NT2/D1 (cell line): ENCODE data around the gene OPALIN.

Experiments used
- DNase-seq: peaks from one replicate; pipeline ENCODE4 v3.0.0-alpha.2; 2011; ENCODE audit warnings: low read depth, low spot score
- H3K27me3 ChIP-seq: 2 replicates; pipeline ENCODE4 v1.6.0; 2011; ENCODE audit warnings: mild to moderate bottlenecking; ENCODE audit not compliant: insufficient read length, insufficient read depth
- H3K36me3 ChIP-seq: 2 replicates; pipeline ENCODE4 v1.6.1; 2011; ENCODE audit warnings: mild to moderate bottlenecking, low read length, mixed read lengths; ENCODE audit not compliant: insufficient read depth, insufficient read length
- H3K4me1 ChIP-seq: 2 replicates; pipeline ENCODE4 v1.5.1; 2011; ENCODE audit not compliant: insufficient read depth, insufficient read length
- H3K4me3 ChIP-seq: 2 replicates; pipeline ENCODE4 v1.5.1; 2011; ENCODE audit warnings: low read depth; ENCODE audit not compliant: insufficient read length
- H3K9ac ChIP-seq: 2 replicates; pipeline ENCODE4 v1.6.0; 2011; ENCODE audit warnings: low read depth; ENCODE audit not compliant: insufficient read length
- H3K9me3 ChIP-seq: 2 replicates; pipeline ENCODE4 v1.5.1; 2011; ENCODE audit warnings: mild to moderate bottlenecking, low read length; ENCODE audit not compliant: insufficient read depth
- SUZ12 ChIP-seq: IDR thresholded peaks from 2 replicates; pipeline ENCODE4 v1.6.1; 2011; ENCODE audit not compliant: insufficient read length, insufficient read depth; ENCODE audit errors: extremely low read depth
- YY1 ChIP-seq: IDR thresholded peaks from 2 replicates; pipeline ENCODE4 v1.6.1; 2011; ENCODE audit not compliant: insufficient read length, insufficient read depth
- ZNF274 ChIP-seq: IDR thresholded peaks from 2 replicates; pipeline ENCODE4 v1.6.1; 2011; ENCODE audit warnings: mild to moderate bottlenecking, low read depth, low read length

Gene OPALIN

GRCh38 chr10:96297486-96297885 lies 61.3 kb downstream of the OPALIN start:
- Histone ChIP-seq H3K4me3 (no peak overlapping the region), H3K27me3 (no peaks in the 10 kb centered on the region), H3K36me3 (no peaks in the 10 kb centered on the region), H3K9ac (no peak overlapping the region), H3K9me3 (no peaks in the 10 kb centered on the region; the same call in 1 of the 2 replicates), H3K4me1 (no peaks in the 10 kb centered on the region)
- DNase-seq, result no peak
- no peak for TF ChIP-seq SUZ12

- H3K4me1 ChIP-seq, result no peaks in the 10 kb centered on the region
Measured at GRCh38 chr10:96295475-96295874, 63.3 kb downstream of the OPALIN start.

More at GRCh38 chr10:96295475-96295874, 63.3 kb downstream of the OPALIN start:
- H3K4me3 ChIP-seq, result no peak overlapping the region
- no peak for DNase-seq
- no peaks in the 10 kb centered on the region for H3K36me3 ChIP-seq
- H3K27me3 ChIP-seq, result no peaks in the 10 kb centered on the region
- H3K9me3 ChIP-seq, result no peaks in the 10 kb centered on the region; the same call in 1 of the 2 replicates
- TF ChIP-seq YY1 (no peak), ZNF274 (no peak), SUZ12 (no peak)
- H3K9ac ChIP-seq, result no peak overlapping the region
